HPDE6-E6E7 (cell line): ENCODE results near the gene CD1D.
"Not testable (repeated sequence)": the region's sequence is repeated elsewhere in the genome, so short reads cannot be mapped to it uniquely, and the experiment has no call there.

Experiments used
- DNase-seq: peaks from one replicate; pipeline ENCODE4 v3.0.0; 2011; ENCODE audit warnings: missing footprints; ENCODE audit errors: extremely low spot score

CD1D gene

GRCh38 chr1:158180741-158181576 lies at the start of gene CD1D:
Gene CD1D, plus strand, starts transcription at chr1:158180895. Its CDS starts 207 bp downstream, at chr1:158181102.
- DNase-seq: no peak

GRCh38 chr1:158131217-158131616 lies 49.5 kb upstream of the CD1D start:
- no peak for DNase-seq

DNA sequence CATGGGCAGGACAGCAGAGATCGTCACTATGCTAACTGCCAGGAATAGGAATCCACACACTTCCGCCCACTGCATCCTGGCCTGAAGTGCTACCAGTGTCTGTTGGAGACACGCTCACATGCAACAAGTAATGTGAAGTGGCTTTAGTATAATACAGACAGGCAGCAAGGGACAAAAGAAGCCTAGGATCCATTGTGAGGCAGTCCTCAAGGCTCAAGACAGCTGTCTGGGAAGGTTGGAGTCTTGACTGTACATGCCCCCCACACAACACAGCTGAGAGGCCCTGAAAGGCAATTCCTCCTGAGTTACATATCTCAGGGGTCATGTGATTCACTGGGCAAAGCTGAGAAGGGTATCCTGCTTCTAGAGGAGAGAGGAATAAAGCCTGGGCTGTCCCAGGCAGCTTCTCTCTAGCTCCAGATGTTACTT lies 39.9 kb upstream of the CD1D start:
- no peak for DNase-seq

DNA sequence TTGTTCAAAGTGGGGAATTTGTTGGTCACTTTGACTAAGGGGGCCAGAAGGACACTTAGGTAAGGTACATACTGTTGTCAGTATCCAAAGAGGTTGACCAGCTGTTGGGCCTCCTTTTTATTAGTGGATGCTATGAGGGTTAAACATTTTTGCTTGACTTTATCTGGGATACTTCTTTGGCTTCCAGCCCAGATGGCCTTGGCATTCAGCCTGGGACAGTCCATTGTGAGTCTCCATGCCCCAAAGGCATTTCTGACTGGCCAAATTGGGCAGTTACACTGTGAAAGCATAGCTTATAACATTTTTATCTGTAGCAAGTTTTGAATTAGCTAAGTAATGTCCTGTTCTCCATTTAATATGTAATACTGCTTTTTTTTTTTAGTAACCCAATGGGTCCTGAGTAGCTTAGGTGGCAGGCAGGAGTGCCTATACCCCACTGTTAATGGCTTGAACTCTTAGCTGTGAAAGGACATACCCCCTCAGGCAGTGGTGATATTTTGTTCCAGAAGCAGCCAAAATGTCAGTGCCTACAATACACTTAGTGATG lies 35.4 kb upstream of the CD1D start:
- DNase-seq: no peak

- DNase-seq: peak; percentile 82
Measured at GRCh38 chr1:158146165-158146564, 34.5 kb upstream of the CD1D start.

DNA sequence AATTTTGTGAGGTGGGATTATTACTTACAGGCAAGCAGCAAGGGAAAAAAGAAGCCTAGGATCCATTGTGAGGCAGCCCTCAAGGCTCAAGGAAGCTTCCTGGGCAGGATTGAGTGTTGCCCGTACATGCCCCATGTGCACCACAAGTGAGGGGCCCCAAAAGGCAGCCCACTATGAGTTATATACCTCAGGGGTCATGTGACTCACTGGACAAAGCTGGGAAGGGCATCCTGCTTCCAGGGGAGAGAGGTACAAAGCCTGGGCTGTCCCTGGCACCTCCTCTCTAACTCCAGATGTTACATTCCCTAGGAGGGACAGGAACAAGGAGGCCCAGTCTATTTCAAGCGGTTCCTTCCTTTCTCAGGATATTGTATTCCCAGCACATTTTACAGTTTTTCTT lies 34.0 kb upstream of the CD1D start:
- DNase-seq: peak; percentile 52

DNA sequence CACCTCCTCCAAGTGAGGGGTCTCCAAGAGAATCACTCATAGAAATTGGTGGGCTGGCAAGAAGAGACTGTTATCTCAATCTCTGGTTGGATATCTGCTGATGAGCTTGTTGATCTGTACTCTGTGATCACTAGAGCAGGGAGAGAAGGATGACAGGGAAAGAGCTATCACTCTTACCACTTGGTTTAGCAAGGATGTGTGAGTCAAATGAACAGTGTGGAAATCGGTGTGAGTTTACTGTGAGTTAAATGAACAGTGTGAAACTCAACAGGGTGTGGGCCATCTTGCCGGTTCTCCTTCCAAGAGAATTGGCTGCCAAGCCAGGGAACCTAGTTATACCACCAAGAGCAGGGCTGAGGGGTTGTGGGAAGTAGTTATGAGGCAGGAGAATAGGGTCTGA lies 33.3 kb upstream of the CD1D start:
- DNase-seq: no peak

DNA sequence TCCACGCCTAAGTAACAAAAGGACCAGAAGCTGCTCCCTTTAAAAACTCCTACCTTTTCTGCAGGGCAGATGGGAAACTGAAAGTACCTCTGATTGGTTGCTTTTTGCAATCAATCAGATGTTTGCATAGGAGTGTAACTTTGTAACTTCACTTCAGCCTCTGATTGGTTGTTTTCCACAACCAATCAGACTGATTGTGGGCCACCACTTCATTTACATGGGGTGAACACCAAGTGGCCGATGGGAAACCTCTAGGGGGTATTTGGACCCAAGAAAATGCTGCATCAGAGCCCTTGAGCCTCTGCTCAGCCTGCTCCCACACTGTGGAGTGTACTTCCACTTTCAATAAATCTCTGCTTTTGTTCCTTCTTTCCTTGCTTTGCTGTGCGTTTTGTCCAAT lies 32.8 kb upstream of the CD1D start:
- DNase-seq: no peak

DNA sequence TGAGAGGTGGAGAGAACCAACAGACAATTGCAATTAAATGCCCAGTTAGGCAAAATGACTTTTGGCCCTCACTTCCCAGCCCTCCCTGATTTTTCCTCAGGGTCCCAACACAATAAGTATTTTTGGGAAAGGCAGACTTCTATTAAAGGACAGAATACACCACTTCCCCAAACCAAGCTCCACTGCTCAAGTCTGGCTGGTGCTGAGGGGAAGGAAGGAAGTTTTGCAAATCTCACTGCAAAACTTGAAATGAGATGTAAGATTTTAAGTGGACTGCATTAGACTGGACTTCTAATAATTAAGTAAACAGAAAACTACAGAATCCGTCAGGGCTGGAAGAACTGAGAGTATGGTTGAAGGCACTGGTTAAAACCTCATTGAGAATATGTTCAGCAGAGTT lies 32.2 kb upstream of the CD1D start:
- DNase-seq: no peak

- no peak for DNase-seq
Measured at GRCh38 chr1:158149175-158149574, 31.5 kb upstream of the CD1D start.

- peak; percentile 43 for DNase-seq
Measured at GRCh38 chr1:158149577-158150269, 31.0 kb upstream of the CD1D start.

- DNase-seq: no peak
Measured at GRCh38 chr1:158150523-158150922, 30.2 kb upstream of the CD1D start.

DNA sequence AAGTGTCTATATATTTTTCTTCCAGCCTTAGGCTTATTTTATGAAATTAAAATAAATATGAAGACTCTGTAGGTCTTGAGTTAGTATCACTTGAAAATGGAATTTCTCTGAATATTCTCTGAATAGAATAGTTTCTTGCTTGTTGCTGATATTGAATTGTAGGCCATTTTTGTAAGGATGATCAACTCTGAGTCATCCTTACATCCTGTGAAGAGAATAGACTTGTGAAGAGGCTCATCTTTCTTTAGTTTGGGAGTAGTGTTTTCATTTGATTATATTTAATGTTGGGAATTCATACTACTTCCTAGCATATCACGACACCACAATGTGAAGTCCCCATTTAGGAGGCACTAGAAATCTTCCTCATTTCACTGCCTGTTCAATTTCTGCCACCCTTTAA lies 27.5 kb upstream of the CD1D start:
- peak; percentile 38 for DNase-seq

GRCh38 chr1:158153746-158154444 lies 26.8 kb upstream of the CD1D start:
- no peak for DNase-seq

DNA sequence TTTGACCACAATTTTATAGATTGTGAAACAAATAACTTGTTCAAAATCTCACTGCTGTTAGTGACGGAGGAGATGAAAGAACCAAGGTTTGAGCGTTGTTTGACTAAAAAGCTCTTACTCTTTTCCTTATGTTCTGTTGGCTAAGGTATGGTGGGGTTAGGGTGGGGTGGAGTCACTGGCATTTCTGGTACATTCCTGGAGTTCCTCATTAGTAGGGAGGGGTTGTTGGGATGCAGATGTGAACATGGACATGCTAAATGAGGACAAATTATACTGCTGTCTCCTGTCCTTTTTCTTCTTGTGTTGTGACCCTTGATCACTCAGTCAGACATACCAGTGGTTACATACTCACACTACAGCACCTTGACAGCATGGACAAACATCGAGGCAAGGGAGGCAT lies 26.2 kb upstream of the CD1D start:
- DNase-seq: no peak

- DNase-seq: no peak
Measured at GRCh38 chr1:158155673-158156072, 25.0 kb upstream of the CD1D start.

DNA sequence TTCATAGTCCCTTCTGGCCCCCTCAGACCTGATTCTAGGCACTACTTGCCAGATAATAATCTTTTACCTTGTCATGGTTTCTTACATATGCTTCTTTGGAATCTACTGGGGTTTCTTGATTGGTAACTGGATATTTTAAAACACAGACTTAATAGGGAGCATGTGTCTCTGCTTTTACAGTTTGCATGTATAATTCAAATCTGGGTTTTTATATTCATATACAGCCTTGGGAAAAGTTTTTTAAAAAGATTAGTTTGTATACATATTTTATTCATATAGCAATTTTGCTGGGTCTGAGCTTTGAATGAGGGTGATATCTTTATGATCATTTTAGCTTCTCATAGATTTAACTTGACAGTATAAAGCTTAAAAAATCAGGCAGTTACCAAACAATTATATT lies 21.1 kb upstream of the CD1D start:
- DNase-seq: no peak

DNA sequence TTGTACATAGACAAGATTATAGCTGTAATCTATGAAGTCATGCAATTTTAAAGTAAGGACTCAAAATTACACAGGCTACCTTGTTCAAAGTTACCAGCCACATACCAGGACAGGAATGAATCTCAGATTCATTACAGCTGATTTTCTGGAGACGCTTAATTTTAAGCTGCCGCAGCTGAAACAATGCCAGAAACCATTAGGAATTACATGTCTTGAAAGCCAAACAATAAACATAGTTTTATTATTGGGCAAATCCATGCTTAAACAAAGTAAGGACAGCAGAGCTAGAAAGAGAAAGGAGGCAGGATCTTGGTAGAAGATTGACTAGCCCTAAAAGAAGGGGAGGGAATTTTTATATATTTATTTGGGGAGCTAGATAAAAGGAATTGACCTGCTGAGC lies 19.2 kb upstream of the CD1D start:
- DNase-seq: no peak

GRCh38 chr1:158163000-158163947 lies 17.4 kb upstream of the CD1D start:
- DNase-seq: no peak

DNA sequence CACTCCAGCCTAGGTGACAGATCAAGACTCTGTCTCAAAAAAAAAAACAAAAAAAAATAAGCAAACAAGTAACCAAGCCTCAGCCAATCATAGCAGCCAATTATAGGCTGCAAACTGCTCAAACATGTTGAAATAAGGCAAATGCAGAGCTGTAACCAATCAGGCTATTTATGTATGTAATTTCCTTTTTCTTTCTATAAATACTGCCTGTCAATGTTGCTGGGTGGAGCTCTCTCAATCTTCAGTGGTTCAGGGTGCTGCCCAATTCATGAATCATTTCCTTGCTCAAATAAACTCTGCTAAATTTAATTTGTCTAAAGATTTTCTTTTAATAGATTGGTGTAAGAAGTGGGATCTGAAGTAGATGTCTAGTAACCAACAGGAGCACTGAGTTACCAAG lies 11.6 kb upstream of the CD1D start:
- no peak for DNase-seq

GRCh38 chr1:158175915-158176314 lies 4.8 kb upstream of the CD1D start:
- not testable (repeated sequence) for DNase-seq
